A549 (cell line): ENCODE results near the gene URB2. TPM values are rescaled to one million over a fixed set of nuclear protein-coding genes. Genes with fewer than 3 reads are reported as not detected.

Source experiments
- ATAC-seq, 2 experiments: fragments of 200-7000 bp in 1 of 2; fragments of >200 bp in 1 of 2; cut with Nextera tagmentation in 1 of 2; cut with Tn5 transposase in 1 of 2; 3 replicates each; pipeline versions ENCODE4 v1.8.0 to v1.9.1; 2018 to 2020; ENCODE audit warnings: mild to moderate bottlenecking in 1 of 2, moderate library complexity in 1 of 2
- CTCF ChIA-PET: fragments of 300-600 bp; sonication (Branson Sonifier 250); formaldehyde crosslinking; extraction: SDS; loops from one replicate; lab custom pipeline; 2021; ENCODE audit warnings: antibody characterized with exemption, inconsistent platforms; lab: Yijun Ruan, JAX
- POLR2A ChIA-PET: fragments of 350-600 bp; formaldehyde crosslinking; extraction: SDS; loops from one replicate; lab custom pipeline; 2021; ENCODE audit warnings: antibody characterized with exemption, inconsistent platforms; lab: Yijun Ruan, JAX
- DNase-seq, 2 experiments: peaks; one replicate each; pipeline versions ENCODE4 v3.0.0 to v3.0.0-alpha.2; 2011 to 2016; ENCODE audit warnings: low read depth in 1 of 2, low spot score in 1 of 2
- FAIRE-seq: peaks from 2 replicates; lab custom pipeline; 2011; peaks lifted over from hg19 to GRCh38; lab: Jason Lieb, UNC
- H3K27ac ChIP-seq, 2 experiments: fragments of >200 bp; sonication (Bioruptor Twin); formaldehyde crosslinking; 3 replicates each; pipeline ENCODE4 v1.5.1; 2016 to 2017
- H3K4me1 ChIP-seq: fragments of >200 bp; sonication (Bioruptor Twin); formaldehyde crosslinking; 3 replicates; pipeline ENCODE4 v1.6.1; 2016
- H3K4me2 ChIP-seq: fragments of >200 bp; sonication (Bioruptor Twin); formaldehyde crosslinking; 3 replicates; pipeline ENCODE4 v1.6.1; 2016
- H3K4me3 ChIP-seq: fragments of >200 bp; sonication (Bioruptor Twin); formaldehyde crosslinking; 3 replicates; pipeline ENCODE4 v1.5.1; 2016
- H3K9me3 ChIP-seq: fragments of >200 bp; sonication (Bioruptor Twin); formaldehyde crosslinking; 3 replicates; pipeline ENCODE4 v1.6.1; 2016
- BHLHE40 ChIP-seq: IDR thresholded peaks from 2 replicates; pipeline ENCODE4 v1.6.1; 2012; ENCODE audit warnings: low read depth, low read length, inconsistent platforms
- CBX8 ChIP-seq: fragments of 200-600 bp; sonication (generic); IDR thresholded peaks from 2 replicates; pipeline ENCODE4 v1.6.1; 2016
- CEBPB ChIP-seq, 2 experiments: fragments of >200 bp in 1 of 2; sonication (Bioruptor Twin) in 1 of 2; formaldehyde crosslinking in 1 of 2; IDR thresholded peaks; 2 replicates each; pipeline ENCODE4 v1.6.1; 2012 to 2016
- EHF ChIP-seq: fragments of 250-450 bp; sonication (Bioruptor Pico); IDR thresholded peaks from 2 replicates; pipeline ENCODE4 v1.5.0; 2020; ENCODE audit warnings: mild to moderate bottlenecking
- EHMT2 ChIP-seq: fragments of 200-600 bp; sonication (generic); IDR thresholded peaks from 2 replicates; pipeline ENCODE4 v1.6.1; 2016; ENCODE audit warnings: antibody characterized with exemption, low read depth, mild to moderate bottlenecking, moderate library complexity
- FOSB ChIP-seq: fragments of 250-450 bp; sonication (Bioruptor Pico); IDR thresholded peaks from 2 replicates; pipeline ENCODE4 v1.5.0; 2020; ENCODE audit warnings: mild to moderate bottlenecking, moderate library complexity
- GATA3 ChIP-seq: IDR thresholded peaks from 2 replicates; pipeline ENCODE4 v1.6.1; 2012; ENCODE audit warnings: borderline replicate concordance
- HOXB5 ChIP-seq: fragments of 250-450 bp; sonication (Bioruptor Pico); IDR thresholded peaks from 2 replicates; pipeline ENCODE4 v1.5.0; 2020; ENCODE audit warnings: mild to moderate bottlenecking, moderate library complexity
- KDM5A ChIP-seq: fragments of 200-600 bp; sonication (generic); IDR thresholded peaks from 2 replicates; pipeline ENCODE4 v1.6.1; 2016; ENCODE audit warnings: antibody characterized with exemption, mild to moderate bottlenecking
- MAFK ChIP-seq: fragments of 450-650 bp; IDR thresholded peaks from 2 replicates; pipeline ENCODE4 v1.6.1; 2014; ENCODE audit not compliant: partially characterized antibody
- NFE2L2 ChIP-seq: fragments of 150-350 bp; conservative IDR thresholded peaks from 2 replicates; pipeline ENCODE4 v1.6.1; 2014; ENCODE audit warnings: low read length
- POLR2AphosphoS2 ChIP-seq: conservative IDR thresholded peaks from 2 replicates; pipeline ENCODE4 v1.6.1; 2012; ENCODE audit warnings: low read length, improper control_type of control experiment, inconsistent platforms
- RCOR1 ChIP-seq: fragments of 150-350 bp; IDR thresholded peaks from 2 replicates; pipeline ENCODE4 v1.6.1; 2014; ENCODE audit warnings: antibody characterized with exemption, low read length, low read depth
- RFX5 ChIP-seq: fragments of 450-650 bp; IDR thresholded peaks from 2 replicates; pipeline ENCODE4 v1.7.1; 2014; ENCODE audit warnings: antibody characterized with exemption, mild to moderate bottlenecking, moderate library complexity
- SMC3 ChIP-seq: fragments of >200 bp; sonication (Bioruptor Twin); formaldehyde crosslinking; IDR thresholded peaks from 3 replicates; pipeline ENCODE4 v1.6.1; 2018; ENCODE audit warnings: inconsistent platforms
- TFCP2L1 ChIP-seq: fragments of 250-450 bp; sonication (Bioruptor Pico); IDR thresholded peaks from 2 replicates; pipeline ENCODE4 v1.5.0; 2021; ENCODE audit warnings: mild to moderate bottlenecking
- TP53 ChIP-seq: fragments of 250-450 bp; sonication (Bioruptor Pico); IDR thresholded peaks from 2 replicates; pipeline ENCODE4 v1.5.0; 2021; ENCODE audit warnings: mild to moderate bottlenecking, moderate library complexity
- ZC3H11A ChIP-seq: fragments of 450-650 bp; IDR thresholded peaks from 2 replicates; pipeline ENCODE4 v1.6.1; 2014; ENCODE audit warnings: antibody characterized with exemption, mild to moderate bottlenecking
- ZFP36 ChIP-seq: fragments of 450-650 bp; IDR thresholded peaks from 2 replicates; pipeline ENCODE4 v1.6.1; 2014; ENCODE audit warnings: borderline replicate concordance; ENCODE audit not compliant: partially characterized antibody
- ZNF302 ChIP-seq: fragments of 250-450 bp; sonication (Bioruptor Pico); IDR thresholded peaks from 2 replicates; pipeline ENCODE4 v1.9.0; 2021; ENCODE audit warnings: inconsistent platforms, mild to moderate bottlenecking, moderate library complexity
- ZSCAN20 ChIP-seq: fragments of 250-450 bp; sonication (Bioruptor Pico); IDR thresholded peaks from 2 replicates; pipeline ENCODE4 v1.8.0; 2022; ENCODE audit warnings: mild to moderate bottlenecking, moderate library complexity
- WGBS: methylation state at CpG from one replicate; pipeline ENCODE4 v1.1.6; 2017; ENCODE audit errors: missing lambda C conversion rate; 5-methylcytosine and 5-hydroxymethylcytosine counted together
- polyA plus RNA-seq, 4 experiments: library from polyadenylated mRNA; depleted of rRNA in 3 of 4; stranded (reverse); fragments of >200 nt; fragmentation: RNase III in 1 of 4; extraction: RNeasy Plus Mini Kit Qiagen cat#74134 plus additional on column Dnase treatment in 1 of 4; gene quantifications; 2 replicates in 3 of 4; 3 replicates in 1 of 4; pipeline ENCODE4 v1.2.3, GENCODE V29; 2011 to 2017
- TF ChIP-seq, protein P1 (sequence below): IDR thresholded peaks from 2 replicates; pipeline ENCODE4 v1.6.1; 2012
- TF ChIP-seq, protein P2 (sequence below): fragments of 150-350 bp; IDR thresholded peaks from 2 replicates; pipeline ENCODE4 v1.6.1; 2014; ENCODE audit warnings: low read depth, mild to moderate bottlenecking, low read length
- TF ChIP-seq, protein P3 (sequence below): fragments of >200 bp; sonication (Bioruptor Twin); formaldehyde crosslinking; IDR thresholded peaks from 3 replicates; pipeline ENCODE4 v1.5.1; 2016
- TF ChIP-seq, protein P4 (sequence below): IDR thresholded peaks from 2 replicates; pipeline ENCODE4 v1.6.1; 2012

Gene URB2
- polyA plus RNA-seq, 2 of the 4 experiments (the other 2 are of a cell fraction), result 13.7 to 15.7 TPM

DNA sequence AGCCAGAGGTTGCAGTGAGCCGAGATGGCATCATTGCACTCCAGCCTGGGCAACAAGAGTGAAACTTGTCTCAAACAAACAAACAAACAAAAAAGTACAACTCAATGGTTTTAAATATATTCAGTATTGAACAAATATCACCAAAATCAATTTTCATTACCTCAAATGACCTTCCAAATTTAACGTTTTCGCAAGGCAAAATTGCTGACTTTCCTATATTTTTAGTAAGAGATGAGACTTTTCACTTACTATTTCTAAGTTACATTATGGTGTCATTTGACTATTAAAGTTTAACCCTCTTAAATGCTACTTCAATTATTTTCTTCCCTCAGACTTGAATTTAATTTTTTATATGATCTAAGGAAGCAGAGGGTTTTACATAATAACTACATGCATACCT, 44.6 kb upstream of the URB2 start:
- CTCF ChIA-PET, result interaction anchor here (0.6 to 1.3 kb wide), 3 partner anchors 24 to 600 kb away, joined by 3 to 5 read pairs (median 4); no protein-coding TSS in a partner anchor
- no peak for DNase-seq
- H3K4me1 ChIP-seq, result no peaks in the 10 kb centered on the region
- no peak for FAIRE-seq
- POLR2A ChIA-PET, result no interaction called here
- 92% methylated on average over 3 of the region's 3 CpGs for WGBS
- no peak overlapping the region for H3K27ac ChIP-seq
- H3K4me2 ChIP-seq, result no peak overlapping the region
- H3K4me3 ChIP-seq, result no peak overlapping the region
- TF ChIP-seq TP53, result no peak
- peak; percentile 76 for TF ChIP-seq MAFK
- TF ChIP-seq, all 56 proteins: peak for 1
- no peak for ATAC-seq
- no peaks in the 10 kb centered on the region for H3K9me3 ChIP-seq

DNA sequence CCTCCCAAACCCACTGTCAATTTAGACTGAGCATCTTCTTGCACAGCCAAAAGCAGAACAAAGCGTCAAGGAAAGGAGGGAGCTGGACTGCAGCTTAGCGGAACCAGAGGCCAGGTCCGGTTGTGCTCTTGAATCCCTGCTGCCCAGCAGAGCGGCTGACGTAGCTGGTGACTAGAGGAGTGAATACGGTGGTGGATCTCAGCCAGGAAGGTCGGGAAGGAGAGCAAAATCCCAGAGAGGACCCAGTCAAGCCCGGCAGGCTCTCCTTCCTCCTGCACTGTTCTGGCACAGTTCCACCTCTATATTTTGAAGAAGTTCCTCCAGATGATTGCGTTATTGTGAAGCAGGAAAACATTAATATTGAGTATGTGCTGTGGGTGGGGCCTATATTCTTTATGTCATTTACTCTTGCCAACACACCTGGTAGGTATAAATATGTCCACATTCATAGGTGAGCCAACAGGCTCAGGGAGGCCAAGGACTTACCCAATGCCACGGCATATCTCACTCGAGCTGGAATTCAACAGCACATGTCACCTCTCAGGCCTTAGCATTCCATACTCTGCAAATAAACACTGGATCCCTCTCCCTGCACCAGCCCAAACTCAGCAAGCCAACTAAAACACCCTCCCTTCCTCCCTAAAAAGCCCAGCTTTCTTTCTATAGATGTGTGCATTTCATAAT, 43.9 kb upstream of the URB2 start:
- ATAC-seq, result 0 out of 6 replicates have a peak, but pooled peaks of 1 of the 2 experiments have one; percentile 13
- H3K4me3 ChIP-seq, result no peak overlapping the region
- no peaks in the 10 kb centered on the region for H3K4me1 ChIP-seq
- FAIRE-seq, result no peak
- no peaks in the 10 kb centered on the region for H3K9me3 ChIP-seq
- H3K4me2 ChIP-seq, result no peak overlapping the region
- 66% methylated on average over 11 of the region's 11 CpGs for WGBS
- TF ChIP-seq FOSB (CRISPR knock-in tag), result no peak
- TF ChIP-seq NFE2L2, result no peak
- no peak for TF ChIP-seq TFCP2L1 (CRISPR knock-in tag)
- TF ChIP-seq EHMT2, result no peak
- TF ChIP-seq ZNF302 (CRISPR knock-in tag), result no peak
- TF ChIP-seq CEBPB (IDR thresholded peaks at IDR 0.05), result no peak
- TF ChIP-seq POLR2AphosphoS2, result no peak
- TF ChIP-seq RFX5, result no peak
- TF ChIP-seq, protein P1, sequence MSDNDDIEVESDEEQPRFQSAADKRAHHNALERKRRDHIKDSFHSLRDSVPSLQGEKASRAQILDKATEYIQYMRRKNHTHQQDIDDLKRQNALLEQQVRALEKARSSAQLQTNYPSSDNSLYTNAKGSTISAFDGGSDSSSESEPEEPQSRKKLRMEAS, result no peak
- TF ChIP-seq, protein P2, sequence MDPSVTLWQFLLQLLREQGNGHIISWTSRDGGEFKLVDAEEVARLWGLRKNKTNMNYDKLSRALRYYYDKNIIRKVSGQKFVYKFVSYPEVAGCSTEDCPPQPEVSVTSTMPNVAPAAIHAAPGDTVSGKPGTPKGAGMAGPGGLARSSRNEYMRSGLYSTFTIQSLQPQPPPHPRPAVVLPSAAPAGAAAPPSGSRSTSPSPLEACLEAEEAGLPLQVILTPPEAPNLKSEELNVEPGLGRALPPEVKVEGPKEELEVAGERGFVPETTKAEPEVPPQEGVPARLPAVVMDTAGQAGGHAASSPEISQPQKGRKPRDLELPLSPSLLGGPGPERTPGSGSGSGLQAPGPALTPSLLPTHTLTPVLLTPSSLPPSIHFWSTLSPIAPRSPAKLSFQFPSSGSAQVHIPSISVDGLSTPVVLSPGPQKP, result no peak
- TF ChIP-seq CBX8, result no peak
- TF ChIP-seq HOXB5 (CRISPR knock-in tag), result no peak
- no peak for TF ChIP-seq MAFK
- TF ChIP-seq ZSCAN20 (CRISPR knock-in tag), result no peak
- CTCF ChIA-PET, result interaction anchor here (0.6 to 2.2 kb wide), 2 partner anchors 23 to 41 kb away, joined by 5 to 8 read pairs; partner anchors contain the start of gene ABCB10
- no peak for DNase-seq
- no peak overlapping the region for H3K27ac ChIP-seq
- POLR2A ChIA-PET, result no interaction called here

DNA sequence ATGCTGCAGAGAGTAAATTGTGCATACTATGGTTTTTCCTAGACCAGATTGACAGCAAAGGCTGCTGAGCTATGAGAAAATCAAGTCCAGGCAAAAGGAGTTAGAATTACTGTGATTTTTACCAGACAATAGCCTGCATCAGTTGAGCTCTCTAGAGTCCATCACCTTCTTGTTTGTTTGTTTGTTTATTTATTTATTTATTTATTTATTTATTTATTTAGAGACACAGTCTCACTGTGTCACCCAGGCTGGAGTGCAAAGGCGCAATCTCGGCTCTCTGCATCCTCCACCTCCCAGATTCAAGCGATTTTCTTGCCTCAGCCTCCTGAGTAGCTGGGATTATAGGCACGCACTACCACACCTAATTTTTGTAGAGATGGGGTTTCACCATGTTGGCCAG, 43.3 kb upstream of the URB2 start:
- POLR2A ChIA-PET, result no interaction called here
- DNase-seq, result no peak
- no peak overlapping the region for H3K4me2 ChIP-seq
- TF ChIP-seq SMC3 (no peak), ZC3H11A (peak; percentile 32), BHLHE40 (no peak)
- TF ChIP-seq, all 56 proteins: peak for 1
- FAIRE-seq (no peak), ATAC-seq (no peak)
- Histone ChIP-seq H3K9me3 (no peaks in the 10 kb centered on the region), H3K4me1 (no peaks in the 10 kb centered on the region), H3K27ac (no peak overlapping the region), H3K4me3 (no peak overlapping the region)
- WGBS, result 79% methylated on average over 4 of the region's 4 CpGs
- CTCF ChIA-PET, result interaction anchor here (1.0 to 2.2 kb wide), 2 partner anchors 18 to 24 kb away, joined by 3 to 8 read pairs; partner anchors contain the start of gene ABCB10

DNA sequence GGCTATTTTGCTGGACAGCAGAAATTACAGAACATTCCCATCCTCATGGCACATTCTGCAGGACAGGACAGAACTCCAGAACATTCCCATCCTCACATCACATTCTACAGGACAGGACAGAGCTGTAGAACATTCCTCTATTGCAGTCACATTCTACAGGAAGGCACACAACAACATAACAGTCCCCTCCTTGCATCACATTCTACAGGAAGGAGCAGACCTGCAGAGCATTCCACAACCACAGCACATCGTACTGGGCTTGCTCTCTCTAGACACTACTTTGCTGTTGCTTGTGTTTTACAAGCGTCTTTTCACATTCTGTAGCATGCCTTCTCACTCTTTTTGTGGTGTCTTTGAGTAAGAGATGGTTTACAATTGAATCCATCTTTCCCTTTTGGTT, 40.7 kb upstream of the URB2 start:
- H3K4me1 ChIP-seq, result no peaks in the 10 kb centered on the region
- FAIRE-seq (no peak), DNase-seq (no peak), ATAC-seq (peak in 1 of 2 experiments; percentile 44; a peak in 3 of 6 replicates)
- ChIA-PET CTCF (interaction anchor here (0.7 kb wide), 1 partner anchor 9 kb away, joined by 3 read pairs; no protein-coding TSS in a partner anchor), POLR2A (no interaction called here)
- H3K4me2 ChIP-seq, result no peak overlapping the region
- no peak overlapping the region for H3K4me3 ChIP-seq
- 51% methylated on average over 2 of the region's 2 CpGs for WGBS
- no peak overlapping the region for H3K27ac ChIP-seq
- TF ChIP-seq, protein P2, result no peak
- TF ChIP-seq RCOR1 (no peak), GATA3 (no peak), ZFP36 (no peak), EHF (CRISPR knock-in tag) (no peak), TP53 (no peak), KDM5A (no peak), BHLHE40 (no peak)
- TF ChIP-seq, protein P3, sequence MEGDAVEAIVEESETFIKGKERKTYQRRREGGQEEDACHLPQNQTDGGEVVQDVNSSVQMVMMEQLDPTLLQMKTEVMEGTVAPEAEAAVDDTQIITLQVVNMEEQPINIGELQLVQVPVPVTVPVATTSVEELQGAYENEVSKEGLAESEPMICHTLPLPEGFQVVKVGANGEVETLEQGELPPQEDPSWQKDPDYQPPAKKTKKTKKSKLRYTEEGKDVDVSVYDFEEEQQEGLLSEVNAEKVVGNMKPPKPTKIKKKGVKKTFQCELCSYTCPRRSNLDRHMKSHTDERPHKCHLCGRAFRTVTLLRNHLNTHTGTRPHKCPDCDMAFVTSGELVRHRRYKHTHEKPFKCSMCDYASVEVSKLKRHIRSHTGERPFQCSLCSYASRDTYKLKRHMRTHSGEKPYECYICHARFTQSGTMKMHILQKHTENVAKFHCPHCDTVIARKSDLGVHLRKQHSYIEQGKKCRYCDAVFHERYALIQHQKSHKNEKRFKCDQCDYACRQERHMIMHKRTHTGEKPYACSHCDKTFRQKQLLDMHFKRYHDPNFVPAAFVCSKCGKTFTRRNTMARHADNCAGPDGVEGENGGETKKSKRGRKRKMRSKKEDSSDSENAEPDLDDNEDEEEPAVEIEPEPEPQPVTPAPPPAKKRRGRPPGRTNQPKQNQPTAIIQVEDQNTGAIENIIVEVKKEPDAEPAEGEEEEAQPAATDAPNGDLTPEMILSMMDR, result no peak
- TF ChIP-seq, protein P4, sequence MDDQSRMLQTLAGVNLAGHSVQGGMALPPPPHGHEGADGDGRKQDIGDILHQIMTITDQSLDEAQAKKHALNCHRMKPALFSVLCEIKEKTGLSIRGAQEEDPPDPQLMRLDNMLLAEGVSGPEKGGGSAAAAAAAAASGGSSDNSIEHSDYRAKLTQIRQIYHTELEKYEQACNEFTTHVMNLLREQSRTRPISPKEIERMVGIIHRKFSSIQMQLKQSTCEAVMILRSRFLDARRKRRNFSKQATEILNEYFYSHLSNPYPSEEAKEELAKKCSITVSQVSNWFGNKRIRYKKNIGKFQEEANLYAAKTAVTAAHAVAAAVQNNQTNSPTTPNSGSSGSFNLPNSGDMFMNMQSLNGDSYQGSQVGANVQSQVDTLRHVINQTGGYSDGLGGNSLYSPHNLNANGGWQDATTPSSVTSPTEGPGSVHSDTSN, result no peak
- no peaks in the 10 kb centered on the region for H3K9me3 ChIP-seq
